Measurements from ENCODE around the gene HDAC4. TPM values are rescaled to one million over a fixed set of nuclear protein-coding genes. Genes with fewer than 3 reads are reported as not detected.
"Not testable (repeated sequence)": the region's sequence is repeated elsewhere in the genome, so short reads cannot be mapped to it uniquely, and the experiment has no call there.

HDAC4 gene
- total RNA-seq = 10 to 100 TPM; 18.3 to 29.1 (median 25.4) TPM
- polyA plus RNA-seq = 7.8 TPM
- long read RNA-seq, donor 1, partial matches to known transcripts = 5 of 13 reads
- long read RNA-seq, donor 1, other reads (novel, unspliced or antisense) = 8 of 13 reads
- long read RNA-seq, donor 2, partial matches to known transcripts = 4 of 9 reads
- long read RNA-seq, donor 2, other reads (novel, unspliced or antisense) = 5 of 9 reads
- long read RNA-seq, donor 3, partial matches to known transcripts = 0 of 17 reads
- long read RNA-seq, donor 3, other reads (novel, unspliced or antisense) = 17 of 17 reads
- long read RNA-seq, donor 4, partial matches to known transcripts = 4 of 14 reads
- long read RNA-seq, donor 4, other reads (novel, unspliced or antisense) = 10 of 14 reads

DNA sequence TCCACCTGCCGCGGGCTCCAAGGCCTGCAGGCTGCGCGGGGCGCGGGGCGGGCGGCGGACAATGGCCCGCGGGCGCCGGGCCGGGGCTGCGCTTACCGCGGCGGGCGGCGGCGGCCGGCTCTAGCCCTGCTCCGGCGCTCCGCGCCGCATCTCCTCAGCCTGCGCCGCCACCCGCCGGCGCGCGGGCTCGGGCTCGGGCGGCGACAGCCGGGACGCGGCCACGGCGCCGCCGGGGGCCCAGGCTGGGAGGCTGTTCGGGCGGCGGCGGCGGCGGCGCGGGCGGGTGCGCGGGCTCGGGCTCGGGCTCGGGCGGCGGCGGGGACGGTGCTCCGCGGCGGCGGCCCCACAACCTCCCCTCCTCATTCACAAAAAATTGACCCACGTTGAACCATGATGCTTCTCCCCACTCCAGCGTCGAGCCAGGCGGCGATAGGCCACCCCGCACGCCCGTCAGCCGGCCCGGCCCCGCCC, at the start of gene HDAC4:
Gene HDAC4, minus strand, starts transcription at position 425 of the 471 bp plus-strand sequence. CDS start 48,321 bp downstream, outside the sequence.
- Histone ChIP-seq H3K4me1 (ENCODE audit: control insufficient read depth, insufficient read depth, low read length) (no peaks in the 10 kb centered on the region), H3K4me3 (ENCODE audit: low read length) (peak within 1 kb of the TSS; percentile 98), H3K27ac (ENCODE audit: low read length) (peak within 1 kb of the TSS; percentile 96), H3K9me3 (ENCODE audit: control insufficient read depth, low read length) (no peaks in the 10 kb centered on the region), H3K27me3 (ENCODE audit: control insufficient read depth, insufficient read depth) (no peaks in the 10 kb centered on the region)
- intact Hi-C loops (cut with DNase I) = no loop called here
- 0% methylated on average over 78 of the region's 78 CpGs for WGBS
- no peak for DNase-seq
- ATAC-seq = no peak

GRCh38 chr2:239449468-239449867, 48.6 kb upstream of the HDAC4 start:
- DNase-seq = peak in 1 of 3 donors; percentile 30
- intact Hi-C loops (cut with DNase I); ATAC-seq; H3K4me1 ChIP-seq (ENCODE audit: control insufficient read depth, insufficient read depth, low read length); H3K9me3 ChIP-seq (ENCODE audit: control insufficient read depth, low read length); H3K4me3 ChIP-seq (ENCODE audit: low read length); H3K27ac ChIP-seq (ENCODE audit: low read length); H3K27me3 ChIP-seq (ENCODE audit: control insufficient read depth, insufficient read depth): not testable (repeated sequence)
- WGBS = 97% methylated on average over 32 of the region's 32 CpGs

GRCh38 chr2:239445771-239446524, 45.1 kb upstream of the HDAC4 start:
- H3K9me3 ChIP-seq (ENCODE audit: control insufficient read depth, low read length) = no peaks in the 10 kb centered on the region
- no peak overlapping the region for H3K4me3 ChIP-seq (ENCODE audit: low read length)
- H3K27me3 ChIP-seq (ENCODE audit: control insufficient read depth, insufficient read depth) = no peaks in the 10 kb centered on the region
- no peak overlapping the region for H3K27ac ChIP-seq (ENCODE audit: low read length)
- no peaks in the 10 kb centered on the region for H3K4me1 ChIP-seq (ENCODE audit: control insufficient read depth, insufficient read depth, low read length)
- DNase-seq (peak in 1 of 3 donors; percentile 63), ATAC-seq (peak in 1 of 2 donors; percentile 66)
- intact Hi-C loops (cut with DNase I) = no loop called here
- WGBS = 59% methylated on average over 6 of the region's 6 CpGs

DNA sequence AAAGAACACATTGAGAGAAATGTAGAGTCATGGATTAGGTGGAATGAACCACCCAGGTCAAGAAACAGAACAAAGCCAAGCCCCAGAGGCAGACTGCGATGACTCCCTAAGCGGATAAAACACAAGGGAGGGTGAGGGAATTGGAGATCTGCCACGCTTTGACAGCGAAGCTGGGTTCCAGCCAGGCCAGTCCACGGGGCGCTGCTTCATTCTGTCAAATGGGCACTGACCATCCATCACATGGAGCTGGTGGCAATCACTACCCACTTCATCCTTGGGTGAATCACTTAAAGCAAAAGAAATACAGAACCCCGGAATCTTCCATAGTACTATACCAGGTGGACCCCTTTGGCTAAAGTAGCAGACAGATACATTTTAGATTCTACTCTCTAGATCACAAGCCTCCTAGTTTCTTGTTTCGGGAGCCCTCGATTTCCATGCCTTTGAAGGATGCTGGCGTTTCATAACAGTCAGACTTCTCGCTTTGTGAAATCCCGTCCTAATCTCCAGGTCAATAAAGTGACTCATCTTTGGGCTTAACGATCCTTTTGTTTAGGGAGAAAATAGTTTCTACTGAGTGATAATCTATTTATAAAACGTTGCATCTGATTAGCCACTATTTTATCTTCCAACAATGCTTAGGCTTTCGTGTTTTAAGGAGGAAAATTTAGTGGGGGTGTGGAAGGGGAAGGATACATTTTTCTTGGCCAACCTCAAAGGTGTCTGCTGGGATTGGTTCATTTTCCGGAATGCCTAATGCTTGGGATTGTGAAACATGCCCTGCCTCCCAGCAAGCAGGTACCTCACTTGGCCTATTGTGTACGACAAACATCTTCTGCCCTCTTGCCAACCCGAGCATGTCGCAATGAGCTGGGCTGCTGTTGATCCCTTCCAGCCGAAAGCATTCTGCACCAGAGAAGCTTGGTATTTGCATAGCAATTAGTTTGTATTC, 44.1 kb upstream of the HDAC4 start:
- no peaks in the 10 kb centered on the region for H3K4me1 ChIP-seq (ENCODE audit: control insufficient read depth, insufficient read depth, low read length)
- ATAC-seq (no peak), DNase-seq (no peak)
- H3K27me3 ChIP-seq (ENCODE audit: control insufficient read depth, insufficient read depth) = no peaks in the 10 kb centered on the region
- intact Hi-C loops (cut with DNase I) = no loop called here
- 70% methylated on average over 20 of the region's 20 CpGs for WGBS
- no peak overlapping the region for H3K4me3 ChIP-seq (ENCODE audit: low read length)
- H3K9me3 ChIP-seq (ENCODE audit: control insufficient read depth, low read length) = no peaks in the 10 kb centered on the region
- H3K27ac ChIP-seq (ENCODE audit: low read length) = no peak overlapping the region

DNA sequence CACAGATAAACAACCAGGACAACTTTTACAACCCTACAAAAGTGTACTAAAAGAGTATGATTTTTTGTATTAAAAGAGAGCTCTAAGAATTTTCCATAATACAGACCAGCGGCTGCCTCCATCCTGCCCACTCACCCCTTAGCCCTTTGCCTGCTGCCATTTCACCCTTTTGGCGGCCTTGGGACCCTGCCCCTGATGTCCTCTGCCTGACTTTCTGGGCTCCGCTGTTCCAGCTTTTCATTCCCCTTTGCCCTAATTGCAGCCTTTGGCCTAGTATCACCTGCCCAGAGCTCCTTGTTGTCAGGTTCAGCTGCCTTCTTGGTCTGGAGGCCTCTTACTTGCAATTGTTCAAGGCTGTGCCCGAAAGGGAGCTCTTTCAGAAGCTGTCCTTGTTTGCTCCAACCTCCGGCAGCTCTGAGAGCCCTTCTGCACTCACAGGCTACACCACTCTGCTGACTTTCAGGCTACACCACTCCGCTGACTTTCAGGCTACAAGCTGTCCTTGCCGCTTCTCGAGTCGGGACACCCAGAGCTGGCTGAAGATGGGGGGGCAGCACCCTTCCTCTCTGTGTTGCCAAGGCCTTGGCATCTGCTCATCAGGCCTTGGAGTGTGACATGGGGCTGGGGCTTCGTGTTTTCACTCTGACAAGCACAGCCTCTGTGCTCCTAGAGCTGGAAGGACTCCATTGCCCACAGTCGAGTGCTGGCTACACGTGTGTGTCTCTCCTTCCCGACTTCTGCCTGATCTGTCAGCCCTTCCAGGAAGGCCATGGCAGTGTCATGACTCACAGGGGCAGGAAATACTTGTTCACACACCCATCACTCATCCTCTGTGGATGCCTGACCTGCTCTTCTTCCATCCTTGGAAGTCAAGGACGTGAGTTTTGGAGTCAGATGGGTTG, 43.1 kb upstream of the HDAC4 start:
- Histone ChIP-seq H3K9me3 (ENCODE audit: control insufficient read depth, low read length) (no peaks in the 10 kb centered on the region), H3K4me1 (ENCODE audit: control insufficient read depth, insufficient read depth, low read length) (no peaks in the 10 kb centered on the region), H3K27ac (ENCODE audit: low read length) (no peak overlapping the region), H3K27me3 (ENCODE audit: control insufficient read depth, insufficient read depth) (no peaks in the 10 kb centered on the region), H3K4me3 (ENCODE audit: low read length) (no peak overlapping the region)
- DNase-seq (no peak), ATAC-seq (no peak)
- intact Hi-C loops (cut with DNase I) = no loop called here
- 84% methylated on average over 14 of the region's 14 CpGs for WGBS

- no peak for ATAC-seq
- H3K27me3 ChIP-seq (ENCODE audit: control insufficient read depth, insufficient read depth) = no peaks in the 10 kb centered on the region
- no peak overlapping the region for H3K4me3 ChIP-seq (ENCODE audit: low read length)
Measured at GRCh38 chr2:239443102-239443620, 42.3 kb upstream of the HDAC4 start.

DNA sequence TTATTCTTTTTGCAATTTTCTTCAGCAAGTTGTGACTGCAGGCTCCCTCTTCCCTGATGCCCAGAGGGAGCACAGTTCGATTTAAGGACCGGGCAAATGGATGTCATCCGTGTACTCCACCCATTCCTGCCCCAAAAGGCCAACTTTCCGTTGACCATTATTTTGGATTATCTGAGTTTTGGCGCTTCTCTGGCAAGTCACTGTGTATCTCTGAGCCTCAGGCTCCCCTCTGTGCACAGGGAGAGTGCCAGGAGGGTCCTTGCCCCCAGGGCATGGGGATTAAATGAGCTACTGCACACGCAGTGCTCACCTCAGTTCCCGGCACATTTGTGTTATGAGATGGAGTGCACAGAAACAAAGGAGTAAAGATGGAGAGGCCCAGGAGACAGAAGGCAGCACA, 41.4 kb upstream of the HDAC4 start:
- H3K27me3 ChIP-seq (ENCODE audit: control insufficient read depth, insufficient read depth) = no peaks in the 10 kb centered on the region

More at GRCh38 chr2:239443102-239443620, 42.3 kb upstream of the HDAC4 start:
- H3K4me1 ChIP-seq (ENCODE audit: control insufficient read depth, insufficient read depth, low read length) = no peaks in the 10 kb centered on the region
- DNase-seq = no peak
- H3K27ac ChIP-seq (ENCODE audit: low read length) = no peak overlapping the region
- intact Hi-C loops (cut with DNase I) = no loop called here
- 96% methylated on average over 8 of the region's 8 CpGs for WGBS
- no peaks in the 10 kb centered on the region for H3K9me3 ChIP-seq (ENCODE audit: control insufficient read depth, low read length)

GRCh38 chr2:239441261-239442078, 40.6 kb upstream of the HDAC4 start:
- intact Hi-C loops (cut with DNase I) = no loop called here
- ATAC-seq = no peak

More for the DNA sequence above, 41.4 kb upstream of the HDAC4 start:
- DNase-seq = peak in 1 of 3 donors; percentile 25
- WGBS = 90% methylated on average over 7 of the region's 7 CpGs
- Histone ChIP-seq H3K4me3 (ENCODE audit: low read length) (no peak overlapping the region), H3K27ac (ENCODE audit: low read length) (no peak overlapping the region), H3K4me1 (ENCODE audit: control insufficient read depth, insufficient read depth, low read length) (no peaks in the 10 kb centered on the region), H3K9me3 (ENCODE audit: control insufficient read depth, low read length) (no peaks in the 10 kb centered on the region)
- intact Hi-C loops (cut with DNase I) = no loop called here
- no peak for ATAC-seq

DNA sequence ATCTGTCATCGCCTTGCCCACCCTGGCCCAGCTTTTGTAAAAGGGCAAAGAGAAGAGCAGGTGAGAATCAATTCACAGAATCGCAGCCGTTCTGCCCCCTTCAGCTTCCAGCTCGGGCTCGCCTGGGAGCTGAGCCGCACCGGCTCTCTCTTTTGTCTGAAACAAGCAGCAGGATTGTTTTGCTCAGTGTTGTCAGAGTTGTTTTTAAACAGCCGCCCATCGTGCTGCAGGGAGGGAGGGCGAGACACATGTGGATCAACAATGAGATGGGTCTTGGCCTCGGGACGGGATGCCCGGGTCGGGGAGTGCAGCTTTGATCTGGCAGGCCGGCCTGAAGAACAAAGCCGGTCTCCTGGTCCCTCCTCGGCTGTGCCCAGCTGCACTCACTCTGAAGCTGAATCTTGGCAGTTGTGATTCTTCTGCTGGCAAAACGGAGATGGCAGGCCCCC, 39.7 kb upstream of the HDAC4 start:
- no peaks in the 10 kb centered on the region for H3K4me1 ChIP-seq (ENCODE audit: control insufficient read depth, insufficient read depth, low read length)
- WGBS = 15% methylated on average over 18 of the region's 18 CpGs
- H3K27ac ChIP-seq (ENCODE audit: low read length) = no peak overlapping the region
- no peaks in the 10 kb centered on the region for H3K9me3 ChIP-seq (ENCODE audit: control insufficient read depth, low read length)
- no peak for DNase-seq
- H3K4me3 ChIP-seq (ENCODE audit: low read length) = no peak overlapping the region
- H3K27me3 ChIP-seq (ENCODE audit: control insufficient read depth, insufficient read depth) = no peaks in the 10 kb centered on the region
- ATAC-seq = peak; percentile 29 to 34
- intact Hi-C loops (cut with DNase I) = no loop called here

More at GRCh38 chr2:239441261-239442078, 40.6 kb upstream of the HDAC4 start:
- DNase-seq = peak in 1 of 3 donors; percentile 34
- Histone ChIP-seq H3K4me1 (ENCODE audit: control insufficient read depth, insufficient read depth, low read length) (no peaks in the 10 kb centered on the region), H3K27me3 (ENCODE audit: control insufficient read depth, insufficient read depth) (no peaks in the 10 kb centered on the region), H3K4me3 (ENCODE audit: low read length) (no peak overlapping the region), H3K9me3 (ENCODE audit: control insufficient read depth, low read length) (no peaks in the 10 kb centered on the region), H3K27ac (ENCODE audit: low read length) (no peak overlapping the region)
- 51% methylated on average over 19 of the region's 19 CpGs for WGBS

Measured in right cardiac atrium (tissue), 5 donors.